Panc1 (cell line): Measurements from ENCODE around the gene FEN1. TPM values are rescaled to one million over a fixed set of nuclear protein-coding genes. Genes with fewer than 3 reads are reported as not detected.

Source experiments
- ATAC-seq: fragments of 200-7000 bp; cut with Tn5 transposase; 2 replicates; pipeline ENCODE4 v1.9.1; 2020; ENCODE audit warnings: mild to moderate bottlenecking, moderate library complexity
- BruUV-seq: library from RNA; stranded (reverse); fragments of 400-500 nt; replicated peaks from 2 replicates; lab custom pipeline; 2021; lab: Mats Ljungman, UMichigan
- CTCF ChIA-PET: fragments of 300-600 bp; sonication (Branson Sonifier 250); formaldehyde crosslinking; loops from one replicate; lab custom pipeline; 2022; ENCODE audit warnings: antibody characterized with exemption; lab: Charles Lee
- POLR2A ChIA-PET: fragments of 300-600 bp; sonication (Branson Sonifier 250); formaldehyde crosslinking; loops from one replicate; lab custom pipeline; 2022; ENCODE audit warnings: antibody characterized with exemption; lab: Charles Lee
- DNase-seq: peaks from one replicate; pipeline ENCODE4 v3.0.0-alpha.2; 2010; ENCODE audit warnings: low read depth, low spot score
- H3K27ac ChIP-seq: 2 replicates; pipeline ENCODE4 v1.5.1; 2011; ENCODE audit warnings: mild to moderate bottlenecking, low read length, inconsistent platforms
- H3K27me3 ChIP-seq: fragments of 200-500 bp; sonication (Bioruptor generic); 2 replicates; pipeline ENCODE4 v1.6.0; 2014; ENCODE audit warnings: low read length, inconsistent platforms; ENCODE audit not compliant: control insufficient read depth, insufficient read depth
- H3K36me3 ChIP-seq: fragments of 200-500 bp; sonication (Bioruptor generic); 2 replicates; pipeline ENCODE4 v1.5.1; 2014; ENCODE audit warnings: inconsistent platforms, mild to moderate bottlenecking, low read length, moderate library complexity; ENCODE audit not compliant: control insufficient read depth, insufficient read depth
- H3K4me1 ChIP-seq: 2 replicates; pipeline ENCODE4 v1.5.1; 2011; ENCODE audit warnings: inconsistent platforms, mild to moderate bottlenecking, low read length, moderate library complexity; ENCODE audit not compliant: control insufficient read depth, insufficient read depth
- H3K4me3 ChIP-seq, 2 experiments: 2 replicates each; pipeline ENCODE4 v1.5.1; 2011 to 2012; ENCODE audit warnings: low read depth in 2 of 2, low read length in 2 of 2, mild to moderate bottlenecking in 2 of 2, inconsistent platforms in 1 of 2, moderate library complexity in 1 of 2
- H3K9me3 ChIP-seq: fragments of 200-500 bp; sonication (Bioruptor generic); 2 replicates; pipeline ENCODE4 v1.5.1; 2014; ENCODE audit warnings: low read depth, mild to moderate bottlenecking, inconsistent platforms, low read length, moderate library complexity; ENCODE audit not compliant: control insufficient read depth, insufficient read depth
- POLR2AphosphoS5 ChIP-seq: IDR thresholded peaks from 2 replicates; pipeline ENCODE4 v1.6.1; 2012; ENCODE audit warnings: mild to moderate bottlenecking, low read depth, low read length, moderate library complexity
- SIN3A ChIP-seq: IDR thresholded peaks from 2 replicates; pipeline ENCODE4 v1.6.1; 2012; ENCODE audit warnings: low read depth, mild to moderate bottlenecking, low read length, moderate library complexity, borderline replicate concordance; ENCODE audit not compliant: insufficient read depth
- TCF7L2 ChIP-seq: IDR thresholded peaks from 2 replicates; pipeline ENCODE4 v1.6.1; 2011; ENCODE audit warnings: mild to moderate bottlenecking, low read depth, low read length, inconsistent platforms
- in situ Hi-C: cut with HindIII; loops from 2 replicates; pipeline ENCODE4 v1.10.0; 2016; ENCODE audit warnings: low sequenced_read_pairs, low pct_unique_long_range_greater_than_20kb
- intact Hi-C: fragments of 100-400 bp; cut with micrococcal nuclease; formaldehyde crosslinking; loops from one replicate; pipeline ENCODE4 v1.10.0; 2022; ENCODE audit not compliant: unreplicated experiment
- total RNA-seq: library from RNA; stranded (reverse); gene quantifications from one replicate; pipeline ENCODE4 v1.2.1, GENCODE V29; 2021; ENCODE audit not compliant: unreplicated experiment
- TF ChIP-seq, protein P1 (sequence below): fragments of 450-650 bp; IDR thresholded peaks from 2 replicates; pipeline ENCODE4 v1.5.1; 2017; ENCODE audit warnings: mild to moderate bottlenecking
- TF ChIP-seq, protein P2 (sequence below), 2 experiments: IDR thresholded peaks; 2 replicates each; pipeline ENCODE4 v1.6.1; 2011 to 2012; ENCODE audit warnings: low read depth in 2 of 2, control low read depth in 1 of 2, low read length in 1 of 2, mild to moderate bottlenecking in 1 of 2, moderate library complexity in 1 of 2; ENCODE audit not compliant: insufficient read depth in 1 of 2

Gene FEN1
- total RNA-seq, 1 experiment from 2014 or later: 67.6 TPM

- in situ Hi-C loops: no loop called here
- Histone ChIP-seq H3K36me3 (peaks cover 12% of the 10 kb centered on the region), H3K4me3 (no peak overlapping the region), H3K27me3 (no peaks in the 10 kb centered on the region), H3K4me1 (0 out of 2 replicates have a peak, but pooled peaks cover 4% of the 10 kb centered on the region), H3K9me3 (no peaks in the 10 kb centered on the region), H3K27ac (no peak overlapping the region)
- ATAC-seq (no peak), DNase-seq (no peak)
- ChIA-PET CTCF (no interaction called here), POLR2A (no interaction called here)
- intact Hi-C loops: no loop called here
- no TSS peak for BruUV-seq
- TF ChIP-seq TCF7L2: no peak
- TF ChIP-seq POLR2AphosphoS5: no peak
- TF ChIP-seq, protein P1, sequence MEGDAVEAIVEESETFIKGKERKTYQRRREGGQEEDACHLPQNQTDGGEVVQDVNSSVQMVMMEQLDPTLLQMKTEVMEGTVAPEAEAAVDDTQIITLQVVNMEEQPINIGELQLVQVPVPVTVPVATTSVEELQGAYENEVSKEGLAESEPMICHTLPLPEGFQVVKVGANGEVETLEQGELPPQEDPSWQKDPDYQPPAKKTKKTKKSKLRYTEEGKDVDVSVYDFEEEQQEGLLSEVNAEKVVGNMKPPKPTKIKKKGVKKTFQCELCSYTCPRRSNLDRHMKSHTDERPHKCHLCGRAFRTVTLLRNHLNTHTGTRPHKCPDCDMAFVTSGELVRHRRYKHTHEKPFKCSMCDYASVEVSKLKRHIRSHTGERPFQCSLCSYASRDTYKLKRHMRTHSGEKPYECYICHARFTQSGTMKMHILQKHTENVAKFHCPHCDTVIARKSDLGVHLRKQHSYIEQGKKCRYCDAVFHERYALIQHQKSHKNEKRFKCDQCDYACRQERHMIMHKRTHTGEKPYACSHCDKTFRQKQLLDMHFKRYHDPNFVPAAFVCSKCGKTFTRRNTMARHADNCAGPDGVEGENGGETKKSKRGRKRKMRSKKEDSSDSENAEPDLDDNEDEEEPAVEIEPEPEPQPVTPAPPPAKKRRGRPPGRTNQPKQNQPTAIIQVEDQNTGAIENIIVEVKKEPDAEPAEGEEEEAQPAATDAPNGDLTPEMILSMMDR: no peak
- no peak for TF ChIP-seq SIN3A
- TF ChIP-seq, protein P2, sequence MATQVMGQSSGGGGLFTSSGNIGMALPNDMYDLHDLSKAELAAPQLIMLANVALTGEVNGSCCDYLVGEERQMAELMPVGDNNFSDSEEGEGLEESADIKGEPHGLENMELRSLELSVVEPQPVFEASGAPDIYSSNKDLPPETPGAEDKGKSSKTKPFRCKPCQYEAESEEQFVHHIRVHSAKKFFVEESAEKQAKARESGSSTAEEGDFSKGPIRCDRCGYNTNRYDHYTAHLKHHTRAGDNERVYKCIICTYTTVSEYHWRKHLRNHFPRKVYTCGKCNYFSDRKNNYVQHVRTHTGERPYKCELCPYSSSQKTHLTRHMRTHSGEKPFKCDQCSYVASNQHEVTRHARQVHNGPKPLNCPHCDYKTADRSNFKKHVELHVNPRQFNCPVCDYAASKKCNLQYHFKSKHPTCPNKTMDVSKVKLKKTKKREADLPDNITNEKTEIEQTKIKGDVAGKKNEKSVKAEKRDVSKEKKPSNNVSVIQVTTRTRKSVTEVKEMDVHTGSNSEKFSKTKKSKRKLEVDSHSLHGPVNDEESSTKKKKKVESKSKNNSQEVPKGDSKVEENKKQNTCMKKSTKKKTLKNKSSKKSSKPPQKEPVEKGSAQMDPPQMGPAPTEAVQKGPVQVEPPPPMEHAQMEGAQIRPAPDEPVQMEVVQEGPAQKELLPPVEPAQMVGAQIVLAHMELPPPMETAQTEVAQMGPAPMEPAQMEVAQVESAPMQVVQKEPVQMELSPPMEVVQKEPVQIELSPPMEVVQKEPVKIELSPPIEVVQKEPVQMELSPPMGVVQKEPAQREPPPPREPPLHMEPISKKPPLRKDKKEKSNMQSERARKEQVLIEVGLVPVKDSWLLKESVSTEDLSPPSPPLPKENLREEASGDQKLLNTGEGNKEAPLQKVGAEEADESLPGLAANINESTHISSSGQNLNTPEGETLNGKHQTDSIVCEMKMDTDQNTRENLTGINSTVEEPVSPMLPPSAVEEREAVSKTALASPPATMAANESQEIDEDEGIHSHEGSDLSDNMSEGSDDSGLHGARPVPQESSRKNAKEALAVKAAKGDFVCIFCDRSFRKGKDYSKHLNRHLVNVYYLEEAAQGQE (IDR thresholded peaks at IDR 0.05; ENCODE audit: insufficient read depth in 1 of 2, low read depth in 2 of 2, low read length in 1 of 2): no peak
Observed at GRCh38 chr11:61803889-61804647, 11.4 kb downstream of the FEN1 start.

DNA sequence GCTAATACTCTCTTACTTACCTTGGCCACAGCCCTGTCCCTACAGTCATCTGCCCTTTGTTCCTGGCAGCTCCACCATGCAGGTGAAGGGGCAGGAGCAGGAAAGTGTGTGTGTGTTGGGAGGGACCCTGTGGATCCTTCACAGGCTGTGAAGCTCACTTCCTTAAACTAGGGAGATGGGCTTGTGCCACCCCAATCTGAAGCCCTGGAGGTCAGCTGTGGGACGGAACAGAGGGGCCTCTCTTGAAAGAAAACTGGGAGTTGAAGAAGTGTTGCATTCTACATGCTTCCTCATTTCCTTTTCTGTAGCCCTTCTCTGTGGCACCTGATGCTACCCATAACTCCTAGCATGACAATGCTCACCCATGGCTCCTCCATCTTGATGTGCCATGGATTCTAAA, 12.4 kb downstream of the FEN1 start:
- in situ Hi-C loops (no loop called here), intact Hi-C loops (no loop called here)
- CTCF ChIA-PET: interaction anchor here (1.4 kb wide), 1 partner anchor 8 kb away, joined by 8 read pairs; no protein-coding TSS in a partner anchor
- BruUV-seq: no TSS peak
- Histone ChIP-seq H3K36me3 (peaks cover 13% of the 10 kb centered on the region), H3K4me3 (no peak overlapping the region), H3K4me1 (no peaks in the 10 kb centered on the region), H3K27ac (no peak overlapping the region), H3K27me3 (no peaks in the 10 kb centered on the region), H3K9me3 (no peaks in the 10 kb centered on the region)
- ATAC-seq: no peak
- DNase-seq: no peak
- POLR2A ChIA-PET: no interaction called here
- TF ChIP-seq SIN3A (no peak), POLR2AphosphoS5 (no peak), TCF7L2 (no peak)
- TF ChIP-seq, protein P2 (IDR thresholded peaks at IDR 0.05; ENCODE audit: insufficient read depth in 1 of 2, low read depth in 2 of 2, low read length in 1 of 2): no peak
- TF ChIP-seq, protein P1: no peak
